ENCODE measurements around the gene PTCH1. TPM values are rescaled to one million over a fixed set of nuclear protein-coding genes. Genes with fewer than 3 reads are reported as not detected.

Gene PTCH1
- total and polyA plus RNA-seq, 2 experiments from 2014 or later, result 36.8 to 44.1 TPM

DNA sequence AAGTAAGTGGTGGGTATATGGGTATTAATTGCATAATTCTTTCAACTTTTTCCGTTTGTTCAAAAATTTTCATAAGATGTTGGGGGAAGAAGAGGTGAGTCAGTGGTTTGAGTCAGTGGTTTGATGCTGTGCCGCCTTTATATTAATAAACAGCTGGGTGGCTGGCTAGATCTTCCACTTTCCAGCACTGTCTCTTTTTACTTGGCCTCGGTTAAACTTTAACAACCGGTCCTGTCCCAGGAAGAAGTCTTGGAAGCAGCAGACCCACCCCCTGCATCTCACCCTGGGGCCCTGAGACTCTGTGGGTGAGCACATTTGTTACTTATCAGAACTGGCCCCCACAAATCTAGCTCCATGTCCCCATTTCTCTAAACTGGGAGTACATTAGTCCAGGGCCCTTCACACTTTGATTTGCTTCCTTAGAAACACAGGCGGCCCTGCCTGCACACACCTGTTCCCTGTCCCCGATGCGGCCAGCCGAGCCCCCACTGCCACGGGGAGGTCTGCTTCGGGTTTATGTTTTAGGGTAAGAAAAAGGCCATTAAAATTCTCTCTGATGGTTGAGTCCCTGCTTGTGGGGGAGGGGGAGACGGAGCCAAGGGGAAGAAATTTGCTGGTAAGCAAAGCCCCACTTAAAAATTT, 90.7 kb downstream of the PTCH1 start:
- peak; percentile 37 for DNase-seq (ENCODE audit: low spot score)
- Histone ChIP-seq H3K4me1 (ENCODE audit: insufficient read depth) (peaks cover 3% of the 10 kb centered on the region), H3K9me2 (replicated peaks; ENCODE audit: insufficient read depth) (no peaks in the 10 kb centered on the region), H3K27me3 (no peaks in the 10 kb centered on the region), H2AFZ (peak overlapping the region; percentile 52), H4K20me1 (ENCODE audit: insufficient read depth, poor library complexity, severe bottlenecking) (no peaks in the 10 kb centered on the region), H3K36me3 (replicated peaks; ENCODE audit: insufficient read depth, low read depth) (no peaks in the 10 kb centered on the region), H3K9me3 (ENCODE audit: low read depth) (peaks cover 12% of the 10 kb centered on the region), H3K79me2 (peaks cover 17% of the 10 kb centered on the region), H3K4me3 (peak overlapping the region; percentile 46), H3K27ac (peak overlapping the region; percentile 87), H3K4me2 (peak overlapping the region; percentile 86)
- WGBS (ENCODE audit: low lambda C conversion rate, missing lambda C conversion rate), result 17% methylated on average over 11 of the region's 11 CpGs
- TF ChIP-seq EZH2phosphoT487 (IDR thresholded peaks at IDR 0.05; ENCODE audit: low read depth, severe bottlenecking, unreplicated experiment), result no peak
- TF ChIP-seq CTCF (IDR thresholded peaks at IDR 0.05; ENCODE audit: poor library complexity), result no peak
- TF ChIP-seq EZH2 (IDR thresholded peaks at IDR 0.05; ENCODE audit: borderline replicate concordance), result no peak

- H3K79me2 ChIP-seq, result peaks cover 17% of the 10 kb centered on the region
- H3K9me2 ChIP-seq (replicated peaks; ENCODE audit: insufficient read depth), result no peaks in the 10 kb centered on the region
- 96% methylated on average over 1 of the region's 1 CpG for WGBS (ENCODE audit: low lambda C conversion rate, missing lambda C conversion rate)
- H3K9me3 ChIP-seq (ENCODE audit: low read depth), result peaks cover 12% of the 10 kb centered on the region
- no peaks in the 10 kb centered on the region for H3K27me3 ChIP-seq
- no peak overlapping the region for H3K27ac ChIP-seq
- H3K4me1 ChIP-seq (ENCODE audit: insufficient read depth), result peaks cover 3% of the 10 kb centered on the region
- no peak overlapping the region for H3K4me3 ChIP-seq
- H2AFZ ChIP-seq, result no peak overlapping the region
- no peak overlapping the region for H3K4me2 ChIP-seq
- no peaks in the 10 kb centered on the region for H4K20me1 ChIP-seq (ENCODE audit: insufficient read depth, poor library complexity, severe bottlenecking)
- DNase-seq (ENCODE audit: low spot score), result no peak
- no peaks in the 10 kb centered on the region for H3K36me3 ChIP-seq (replicated peaks; ENCODE audit: insufficient read depth, low read depth)
- no peak for TF ChIP-seq CTCF (IDR thresholded peaks at IDR 0.05; ENCODE audit: poor library complexity)
- no peak for TF ChIP-seq EZH2phosphoT487 (IDR thresholded peaks at IDR 0.05; ENCODE audit: low read depth, severe bottlenecking, unreplicated experiment)
These were observed 94.1 kb downstream of the PTCH1 start for GRCh38 chr9:95422650-95423049.

GRCh38 chr9:95420518-95420917, 96.3 kb downstream of the PTCH1 start:
- Histone ChIP-seq H3K4me3 (no peak overlapping the region), H3K27ac (no peak overlapping the region), H3K79me2 (peaks cover 23% of the 10 kb centered on the region), H2AFZ (no peak overlapping the region), H3K36me3 (replicated peaks; ENCODE audit: insufficient read depth, low read depth) (no peaks in the 10 kb centered on the region), H3K9me3 (ENCODE audit: low read depth) (peaks cover 12% of the 10 kb centered on the region), H4K20me1 (ENCODE audit: insufficient read depth, poor library complexity, severe bottlenecking) (no peaks in the 10 kb centered on the region), H3K9me2 (replicated peaks; ENCODE audit: insufficient read depth) (no peaks in the 10 kb centered on the region), H3K27me3 (no peaks in the 10 kb centered on the region), H3K4me1 (ENCODE audit: insufficient read depth) (no peaks in the 10 kb centered on the region), H3K4me2 (no peak overlapping the region)
- DNase-seq (ENCODE audit: low spot score), result no peak
- TF ChIP-seq EZH2phosphoT487 (IDR thresholded peaks at IDR 0.05; ENCODE audit: low read depth, severe bottlenecking, unreplicated experiment) (no peak), CTCF (IDR thresholded peaks at IDR 0.05; ENCODE audit: poor library complexity) (no peak), EZH2 (IDR thresholded peaks at IDR 0.05; ENCODE audit: borderline replicate concordance) (no peak)

GRCh38 chr9:95419444-95419843, 97.3 kb downstream of the PTCH1 start:
- Histone ChIP-seq H2AFZ (no peak overlapping the region), H3K36me3 (replicated peaks; ENCODE audit: insufficient read depth, low read depth) (no peaks in the 10 kb centered on the region), H3K4me1 (ENCODE audit: insufficient read depth) (no peaks in the 10 kb centered on the region), H3K4me3 (no peak overlapping the region), H4K20me1 (ENCODE audit: insufficient read depth, poor library complexity, severe bottlenecking) (no peaks in the 10 kb centered on the region), H3K9me3 (ENCODE audit: low read depth) (peaks cover 12% of the 10 kb centered on the region), H3K27me3 (no peaks in the 10 kb centered on the region), H3K4me2 (no peak overlapping the region), H3K27ac (no peak overlapping the region), H3K9me2 (replicated peaks; ENCODE audit: insufficient read depth) (no peaks in the 10 kb centered on the region), H3K79me2 (peaks cover 19% of the 10 kb centered on the region)
- no peak for DNase-seq (ENCODE audit: low spot score)
- TF ChIP-seq CTCF (IDR thresholded peaks at IDR 0.05; ENCODE audit: poor library complexity), result no peak
- no peak for TF ChIP-seq EZH2phosphoT487 (IDR thresholded peaks at IDR 0.05; ENCODE audit: low read depth, severe bottlenecking, unreplicated experiment)
- TF ChIP-seq EZH2 (IDR thresholded peaks at IDR 0.05; ENCODE audit: borderline replicate concordance), result no peak

Measured in hepatocyte (in vitro differentiated cells).